Spleen (tissue), 7 donors: ENCODE measurements around the gene AGMO.

Experiments used
- CTCF ChIP-seq, 11 experiments: fragments of 200-600 bp in 7 of 11; fragments of 450-650 bp in 4 of 11; sonication (generic) in 4 of 11; IDR thresholded peaks in 8 of 11; conservative IDR thresholded peaks in 3 of 11; 1 replicate in 7 of 11; 2 replicates in 4 of 11; pipeline versions ENCODE4 v1.4.0 to v1.8.0; 2016 to 2021; ENCODE audit warnings: antibody characterized with exemption in 11 of 11, inconsistent platforms in 4 of 11, mild to moderate bottlenecking in 1 of 11
- POLR2A ChIP-seq, 3 donors: fragments of 450-650 bp; IDR thresholded peaks; one replicate each; pipeline ENCODE4 v1.5.1; 2017; ENCODE audit warnings: antibody characterized with exemption in 3 of 3, mild to moderate bottlenecking in 1 of 3
- POLR2AphosphoS5 ChIP-seq, 3 donors: sonication (generic); formaldehyde crosslinking; IDR thresholded peaks; one replicate each; pipeline ENCODE4 v1.5.1; 2017; ENCODE audit warnings: antibody characterized with exemption in 3 of 3
- donor health status: DM: no; HTN: no; CAD: no; lungs with moderate emphysema.
- donor health status: DM: no; HTN: no; CAD: no.
- donor health status: DM: no; HTN: no; CAD: no.

GRCh38 chr7:15504351-15504750 is 57.5 kb downstream of the AGMO start:
- TF ChIP-seq CTCF (IDR thresholded peaks at IDR 0.05 in 8 of 11, conservative IDR thresholded peaks at IDR 0.05 in 3 of 11) (no peak), POLR2A (IDR thresholded peaks at IDR 0.05) (no peak), POLR2AphosphoS5 (IDR thresholded peaks at IDR 0.05) (no peak)
